Measurements from ENCODE around the gene BLOC1S5.
"Not testable (repeated sequence)": the region's sequence is repeated elsewhere in the genome, so short reads cannot be mapped to it uniquely, and the experiment has no call there.

The BLOC1S5 gene

DNA sequence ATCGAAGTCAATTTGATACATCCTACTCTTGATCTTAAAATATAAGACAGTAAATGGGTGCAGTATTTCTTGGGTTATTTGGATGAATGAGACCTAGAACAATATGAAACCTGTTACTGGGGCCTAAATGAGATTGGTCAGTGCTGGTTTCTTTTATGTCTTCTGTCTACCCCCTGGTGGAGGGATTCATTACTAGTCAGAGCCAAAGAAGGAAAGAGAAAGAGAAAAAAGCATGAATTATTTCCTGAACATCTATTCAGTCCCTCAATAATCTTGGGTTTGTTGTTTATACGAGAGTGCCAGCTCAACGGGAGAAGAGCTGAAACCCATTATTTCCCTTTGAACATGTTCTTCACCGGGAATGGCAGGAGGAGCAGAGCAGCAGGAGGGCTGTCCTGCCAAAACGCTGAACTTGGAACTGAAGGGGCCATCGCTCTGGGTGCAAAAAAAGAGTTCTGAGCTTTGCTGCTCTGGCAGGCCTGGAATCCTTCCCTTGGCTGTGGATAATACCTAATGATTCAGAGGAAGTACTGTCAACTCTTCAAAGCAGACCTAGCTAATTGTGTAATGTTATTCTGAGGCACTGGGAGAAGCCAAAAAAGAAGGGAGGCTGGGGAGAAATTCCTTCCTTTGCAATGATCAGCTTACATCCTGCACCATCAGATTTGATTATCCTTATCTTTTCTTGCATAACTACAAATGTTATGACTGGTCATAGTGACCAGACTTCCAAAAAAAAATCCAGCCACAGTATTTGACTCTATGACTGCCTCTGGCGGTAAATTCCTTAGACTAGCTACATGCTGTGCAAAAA lies 72.0 kb downstream of the BLOC1S5 start:
- no peak for DNase-seq

- no peak for DNase-seq
These were observed 72.7 kb downstream of the BLOC1S5 start for GRCh38 chr6:7991536-7991935.

- no peak for DNase-seq
These were observed 78.0 kb downstream of the BLOC1S5 start for GRCh38 chr6:7986219-7986618.

GRCh38 chr6:7983967-7984366 lies 80.2 kb downstream of the BLOC1S5 start:
- not testable (repeated sequence) for DNase-seq

GRCh38 chr6:7979831-7980230 lies 84.4 kb downstream of the BLOC1S5 start:
- DNase-seq = no peak

DNA sequence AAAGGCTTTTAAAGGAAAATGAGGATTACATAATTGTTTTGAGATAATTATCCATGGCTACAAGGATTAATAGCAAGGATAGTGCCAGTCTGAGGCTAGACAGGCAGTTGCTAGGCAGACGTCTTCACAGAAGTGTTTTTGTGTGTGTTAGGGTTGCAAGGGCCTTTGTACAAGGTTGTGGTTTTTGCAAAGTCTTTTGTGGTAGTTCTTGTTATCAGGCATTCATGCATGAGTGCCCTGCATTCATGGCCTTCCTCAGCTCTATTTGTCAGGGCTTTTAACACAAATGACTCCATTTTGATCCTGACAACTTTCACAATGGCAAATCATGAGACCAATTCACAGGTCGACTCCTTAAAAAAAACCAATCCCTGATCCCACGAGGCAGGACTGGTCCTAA lies 85.5 kb downstream of the BLOC1S5 start:
- DNase-seq = no peak

- no peak for DNase-seq
These were observed 87.6 kb downstream of the BLOC1S5 start for GRCh38 chr6:7976485-7977056.

DNA sequence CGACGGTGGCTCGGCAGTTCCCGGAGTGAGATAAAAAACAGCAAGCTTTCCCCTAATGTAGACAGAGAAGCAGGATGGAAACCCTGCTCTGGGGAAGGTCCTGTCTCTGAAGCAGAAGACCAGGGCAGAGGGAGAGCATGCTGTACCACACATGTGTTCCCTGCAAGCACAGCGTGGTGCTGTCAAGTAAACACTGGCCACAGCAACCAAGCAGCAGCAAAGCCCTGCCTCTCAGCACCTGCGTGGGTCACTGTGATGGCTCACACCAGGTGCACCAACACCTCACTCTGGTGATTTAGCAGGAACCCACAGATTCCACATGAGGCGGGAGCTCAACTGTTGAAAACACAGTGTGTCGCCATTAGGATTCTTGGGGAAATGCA lies 88.4 kb downstream of the BLOC1S5 start:
- no peak for DNase-seq

DNA sequence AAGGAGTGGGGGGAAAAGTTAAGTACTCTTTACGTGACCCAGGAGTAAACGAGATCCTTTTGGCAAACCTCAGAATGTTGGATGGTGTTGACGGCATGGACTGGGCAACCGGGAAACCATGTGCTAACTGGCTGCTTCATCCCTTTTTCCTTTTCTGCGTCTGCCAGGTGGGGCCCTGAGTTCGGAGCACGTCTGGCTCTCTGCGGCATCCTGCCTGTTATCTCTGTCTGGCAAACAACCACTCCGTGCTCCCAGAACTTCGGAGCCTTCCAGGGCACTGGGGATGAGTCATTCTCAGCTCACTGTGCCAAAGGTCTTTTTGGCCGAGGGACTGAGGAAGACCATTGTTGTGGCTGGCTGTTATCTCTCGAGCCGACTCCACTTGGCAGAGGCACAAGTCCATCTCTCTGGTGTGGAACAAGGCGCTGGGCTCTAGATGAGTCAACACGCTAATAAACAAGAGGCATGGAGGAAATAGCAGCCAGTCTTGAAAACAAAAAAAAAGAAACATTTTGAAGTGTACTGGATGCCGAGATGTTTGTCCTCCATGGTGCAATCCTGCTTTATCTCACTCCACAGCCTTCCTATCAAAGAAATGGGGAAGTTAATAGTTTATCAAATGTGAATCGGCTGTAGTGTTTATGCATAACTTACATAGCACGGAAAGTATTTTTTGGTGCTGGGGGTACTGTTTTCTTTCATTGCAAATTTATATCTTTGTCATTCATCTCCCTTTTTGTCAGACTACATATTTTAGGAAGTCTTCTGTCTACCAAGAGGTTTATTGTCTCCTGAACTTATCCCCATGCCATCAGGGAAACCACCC lies 89.0 kb downstream of the BLOC1S5 start:
- no peak for DNase-seq

- no peak for DNase-seq
These were observed 89.6 kb downstream of the BLOC1S5 start for GRCh38 chr6:7974565-7974937.

- no peak for DNase-seq
These were observed 90.6 kb downstream of the BLOC1S5 start for GRCh38 chr6:7973584-7973983.

DNA sequence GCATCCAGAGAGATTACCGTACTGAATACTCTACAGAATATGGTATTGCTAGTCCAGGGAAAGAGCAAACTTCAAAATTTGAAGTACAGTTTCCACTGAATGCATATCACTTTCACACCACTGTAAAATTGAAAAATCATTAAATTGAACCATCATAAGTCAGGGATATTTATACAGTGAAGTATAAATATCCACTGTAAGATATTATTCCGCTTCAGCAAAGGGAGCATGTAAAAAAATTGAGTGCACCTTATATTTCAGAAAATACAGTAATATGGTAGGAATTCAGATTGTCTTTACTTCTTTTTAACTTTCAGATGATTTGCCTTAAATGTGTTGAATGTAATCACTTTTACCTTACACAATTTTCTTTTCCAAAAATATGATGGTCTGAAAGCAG lies 92.7 kb downstream of the BLOC1S5 start:
- DNase-seq = no peak

- no peak for DNase-seq
These were observed 93.6 kb downstream of the BLOC1S5 start for GRCh38 chr6:7970616-7971015.
